GM21723 (cell line): ENCODE measurements around the gene CYP2U1.
"Not testable (repeated sequence)": the region's sequence is repeated elsewhere in the genome, so short reads cannot be mapped to it uniquely, and the experiment has no call there.

ENCODE experiments used
- ATAC-seq: cut with Tn5 transposase; IDR thresholded peaks from one replicate; pipeline ENCODE4 v1.9.1; 2021; ENCODE audit warnings: mild to moderate bottlenecking, moderate library complexity; ENCODE audit not compliant: unreplicated experiment

Gene CYP2U1

GRCh38 chr4:107930821-107931774, at the start of gene CYP2U1:
TSS of gene CYP2U1 (plus strand) at chr4:107931549. CDS start at chr4:107931644, 95 bp downstream.
- ATAC-seq: peak; percentile 97

- no peak for ATAC-seq
Observed at GRCh38 chr4:107885865-107886264, 45.5 kb upstream of the CYP2U1 start.

- ATAC-seq: no peak
Observed at GRCh38 chr4:107888237-107888636, 43.1 kb upstream of the CYP2U1 start.

- ATAC-seq: no peak
Observed at GRCh38 chr4:107890779-107891178, 40.6 kb upstream of the CYP2U1 start.

- ATAC-seq: no peak
Observed at GRCh38 chr4:107891299-107891698, 40.0 kb upstream of the CYP2U1 start.

- ATAC-seq: no peak
Observed at GRCh38 chr4:107893171-107894137, 37.9 kb upstream of the CYP2U1 start.

- no peak for ATAC-seq
Observed at GRCh38 chr4:107894138-107894603, 37.2 kb upstream of the CYP2U1 start.

- no peak for ATAC-seq
Observed at GRCh38 chr4:107896158-107896645, 35.1 kb upstream of the CYP2U1 start.

GRCh38 chr4:107896646-107897045, 34.7 kb upstream of the CYP2U1 start:
- ATAC-seq: no peak

GRCh38 chr4:107897823-107898222, 33.5 kb upstream of the CYP2U1 start:
- ATAC-seq: no peak

- no peak for ATAC-seq
Observed at GRCh38 chr4:107900067-107900466, 31.3 kb upstream of the CYP2U1 start.

GRCh38 chr4:107900508-107900907, 30.8 kb upstream of the CYP2U1 start:
- no peak for ATAC-seq

GRCh38 chr4:107901213-107901934, 30.0 kb upstream of the CYP2U1 start:
- no peak for ATAC-seq

- ATAC-seq: peak; percentile 75
Observed at GRCh38 chr4:107902715-107903114, 28.6 kb upstream of the CYP2U1 start.

GRCh38 chr4:107905082-107905481, 26.3 kb upstream of the CYP2U1 start:
- ATAC-seq: not testable (repeated sequence)

GRCh38 chr4:107906458-107907100, 24.8 kb upstream of the CYP2U1 start:
- no peak for ATAC-seq

GRCh38 chr4:107908377-107908776, 23.0 kb upstream of the CYP2U1 start:
- ATAC-seq: no peak

GRCh38 chr4:107913283-107913899, 18.0 kb upstream of the CYP2U1 start:
- ATAC-seq: peak; percentile 91

GRCh38 chr4:107915220-107915619, 16.1 kb upstream of the CYP2U1 start:
- no peak for ATAC-seq
